Choroid plexus epithelial cell (primary cell): ENCODE measurements around the gene ZNF679.
"Not testable (repeated sequence)": the region's sequence is repeated elsewhere in the genome, so short reads cannot be mapped to it uniquely, and the experiment has no call there.

Source experiments
- DNase-seq: peaks from one replicate; pipeline ENCODE4 v3.0.0-alpha.2; 2010; ENCODE audit warnings: low read depth
- H3K4me3 ChIP-seq: 2 replicates; pipeline ENCODE4 v1.5.1; 2011; ENCODE audit warnings: low read depth, mild to moderate bottlenecking, control low read depth, low read length, moderate library complexity
- TF ChIP-seq, protein P1 (sequence below): conservative IDR thresholded peaks from 2 replicates; pipeline ENCODE4 v1.5.1; 2011; ENCODE audit warnings: low read depth, mild to moderate bottlenecking, control low read depth, inconsistent platforms, low read length, moderate library complexity

Gene ZNF679

DNA sequence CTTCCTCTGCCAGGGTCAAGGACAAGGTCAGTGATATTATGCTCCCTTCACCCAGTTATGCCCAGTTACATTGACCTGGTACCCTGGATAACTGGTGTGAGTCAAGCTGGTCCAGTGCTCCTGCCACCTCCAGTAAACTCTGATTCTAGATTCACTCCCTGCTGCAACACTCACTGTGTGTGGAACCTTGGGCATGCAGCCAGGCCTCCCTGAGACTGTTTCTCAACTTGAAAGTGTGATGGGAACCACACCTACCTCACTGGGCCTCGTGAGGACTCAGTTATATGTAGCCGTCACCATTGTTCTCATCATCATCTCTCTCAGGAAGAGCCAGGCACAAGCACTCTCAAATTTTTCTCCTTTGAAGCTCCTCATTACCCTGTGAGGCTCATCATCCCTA is 84.6 kb downstream of the ZNF679 start:
- TF ChIP-seq, protein P1, sequence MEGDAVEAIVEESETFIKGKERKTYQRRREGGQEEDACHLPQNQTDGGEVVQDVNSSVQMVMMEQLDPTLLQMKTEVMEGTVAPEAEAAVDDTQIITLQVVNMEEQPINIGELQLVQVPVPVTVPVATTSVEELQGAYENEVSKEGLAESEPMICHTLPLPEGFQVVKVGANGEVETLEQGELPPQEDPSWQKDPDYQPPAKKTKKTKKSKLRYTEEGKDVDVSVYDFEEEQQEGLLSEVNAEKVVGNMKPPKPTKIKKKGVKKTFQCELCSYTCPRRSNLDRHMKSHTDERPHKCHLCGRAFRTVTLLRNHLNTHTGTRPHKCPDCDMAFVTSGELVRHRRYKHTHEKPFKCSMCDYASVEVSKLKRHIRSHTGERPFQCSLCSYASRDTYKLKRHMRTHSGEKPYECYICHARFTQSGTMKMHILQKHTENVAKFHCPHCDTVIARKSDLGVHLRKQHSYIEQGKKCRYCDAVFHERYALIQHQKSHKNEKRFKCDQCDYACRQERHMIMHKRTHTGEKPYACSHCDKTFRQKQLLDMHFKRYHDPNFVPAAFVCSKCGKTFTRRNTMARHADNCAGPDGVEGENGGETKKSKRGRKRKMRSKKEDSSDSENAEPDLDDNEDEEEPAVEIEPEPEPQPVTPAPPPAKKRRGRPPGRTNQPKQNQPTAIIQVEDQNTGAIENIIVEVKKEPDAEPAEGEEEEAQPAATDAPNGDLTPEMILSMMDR: no peak
- DNase-seq: peak; percentile 5
- H3K4me3 ChIP-seq: no peak overlapping the region

DNA sequence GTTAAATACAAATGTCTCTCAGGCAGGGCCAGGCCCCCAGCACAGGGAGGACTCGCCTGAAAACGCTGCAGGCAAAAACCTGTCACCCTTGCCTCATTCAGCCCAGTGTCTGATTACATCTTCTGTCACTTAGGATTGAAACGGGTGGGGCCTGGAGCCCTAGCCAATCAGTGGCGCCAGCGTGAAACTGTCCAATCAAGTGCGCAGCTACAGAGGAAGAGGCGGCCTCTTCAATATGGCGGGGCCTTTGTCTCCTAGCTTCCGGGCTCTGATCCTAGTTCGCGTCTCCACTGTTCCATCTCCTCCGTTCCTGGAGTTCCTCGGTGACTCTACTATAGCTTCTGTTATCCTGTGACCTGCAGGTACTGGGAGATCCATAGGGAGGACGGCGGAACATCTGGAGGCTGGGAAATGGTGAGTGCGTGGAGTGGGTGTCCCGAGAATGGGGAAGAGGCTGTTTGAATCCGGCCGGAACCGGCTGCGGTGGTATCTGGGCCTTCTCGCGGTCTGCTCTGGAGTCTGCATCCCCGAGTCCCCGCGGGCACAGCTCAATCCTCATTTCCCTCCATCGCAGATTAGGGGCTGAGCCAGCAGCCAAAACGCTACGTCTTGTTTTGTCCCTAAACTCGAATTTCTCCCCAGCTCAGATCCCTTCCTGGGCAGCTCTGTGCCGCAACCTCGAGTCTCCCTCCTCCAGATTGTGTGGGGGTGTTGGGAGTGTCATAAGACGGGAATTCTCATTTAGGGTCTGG is 85.6 kb downstream of the ZNF679 start, which contains the start of gene ZNF736:
Gene ZNF736, plus strand, starts transcription at position 222 of the 752 bp plus-strand sequence. Its CDS starts 190 bp downstream, at position 412.
- TF ChIP-seq, protein P1: no peak
- peak; percentile 97 for DNase-seq
- H3K4me3 ChIP-seq: peak within 1 kb of the TSS; percentile 74

DNA sequence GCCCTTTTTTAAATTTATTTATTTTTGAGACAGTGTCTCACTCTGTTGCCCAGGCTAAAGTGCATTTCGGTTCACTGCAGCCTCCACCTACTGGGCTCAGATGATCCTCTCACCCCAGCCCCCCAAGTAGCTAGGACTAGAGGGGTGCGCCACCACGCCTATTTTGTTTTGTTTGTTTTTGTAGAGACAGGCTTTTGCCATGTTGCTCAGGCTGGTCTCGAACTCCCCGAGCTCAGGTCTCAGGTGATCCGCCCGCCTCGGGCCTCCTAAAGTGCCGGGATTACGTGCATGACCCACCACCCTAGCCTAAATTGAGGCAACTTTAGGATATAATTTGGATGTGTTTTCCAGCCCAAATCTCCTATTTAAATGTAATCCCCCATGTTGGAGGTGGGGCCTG is 86.3 kb downstream of the ZNF679 start:
- peak; percentile 4 for DNase-seq
- H3K4me3 ChIP-seq: peak overlapping the region; percentile 74
- TF ChIP-seq, protein P1: no peak

DNA sequence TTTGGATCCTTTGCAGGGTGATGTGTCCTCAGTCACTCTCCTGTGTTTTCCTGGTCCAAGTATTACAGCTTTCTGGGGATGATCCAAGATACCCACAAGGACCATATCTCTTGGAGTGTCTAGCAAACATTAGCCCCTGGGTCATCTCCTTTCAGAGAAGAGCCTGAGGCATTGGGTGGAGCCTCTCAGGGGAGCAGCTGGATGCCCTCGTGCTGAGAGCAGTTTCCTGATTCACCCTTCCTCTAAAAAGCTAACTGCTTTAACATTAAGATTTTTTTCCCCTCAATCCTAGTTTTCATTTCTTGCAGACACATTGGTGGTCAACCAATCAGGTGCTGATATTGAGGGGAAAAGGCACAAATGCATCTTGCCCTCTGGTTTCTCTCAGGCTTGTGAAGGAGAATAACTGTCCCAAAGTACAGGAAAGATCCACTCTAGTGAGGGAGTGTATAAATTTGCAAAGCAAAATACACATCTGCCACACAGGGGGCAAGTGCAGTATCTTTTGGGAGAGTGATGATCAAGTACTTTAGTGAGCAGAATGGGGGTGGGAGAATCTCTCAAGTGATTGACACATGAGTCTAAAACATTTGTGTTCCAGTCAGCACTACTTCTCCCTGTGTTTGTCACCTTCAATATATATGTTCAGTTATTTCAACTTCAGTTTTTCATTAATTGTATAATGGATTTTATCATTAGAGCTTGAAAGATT is 87.9 kb downstream of the ZNF679 start:
- DNase-seq, H3K4me3 ChIP-seq: not testable (repeated sequence)
